H1 (cell line): ENCODE measurements around the gene PRKN. TPM values are rescaled to one million over a fixed set of nuclear protein-coding genes. Genes with fewer than 3 reads are reported as not detected.

ENCODE experiments used
- CTCF ChIA-PET: fragments of 300-600 bp; sonication (Branson Sonifier 250); formaldehyde crosslinking; loops from one replicate; lab custom pipeline; 2021; ENCODE audit not compliant: partially characterized antibody; lab: Charles Lee
- POLR2A ChIA-PET: fragments of 300-600 bp; sonication (Branson Sonifier 250); formaldehyde crosslinking; loops from one replicate; lab custom pipeline; 2021; ENCODE audit warnings: inconsistent platforms; ENCODE audit not compliant: partially characterized antibody; lab: Charles Lee
- DNase-seq, 2 experiments: peaks; one replicate each; pipeline versions ENCODE4 v3.0.0 to v3.0.0-alpha.2; 2010 to 2022; ENCODE audit warnings: low spot score in 2 of 2, low read depth in 1 of 2, mixed read lengths in 1 of 2
- FAIRE-seq: peaks from 2 replicates; lab custom pipeline; 2011; peaks lifted over from hg19 to GRCh38; lab: Jason Lieb, UNC
- H2AFZ ChIP-seq: 2 replicates; pipeline ENCODE4 v1.8.1; 2012; ENCODE audit warnings: low read length, inconsistent platforms
- H2AK5ac ChIP-seq: 2 replicates; pipeline ENCODE4 v1.6.1; 2013; ENCODE audit warnings: low read depth, low read length
- H2BK120ac ChIP-seq: replicated peaks from 2 replicates; pipeline ENCODE3; 2013; ENCODE audit warnings: low read depth, low read length, inconsistent platforms
- H2BK12ac ChIP-seq: 2 replicates; pipeline ENCODE4 v1.6.1; 2013; ENCODE audit warnings: low read depth, low read length
- H2BK15ac ChIP-seq: 2 replicates; pipeline ENCODE4 v1.6.1; 2013; ENCODE audit warnings: low read length
- H2BK20ac ChIP-seq: 2 replicates; pipeline ENCODE4 v1.6.1; 2013; ENCODE audit warnings: low read length
- H2BK5ac ChIP-seq: 2 replicates; pipeline ENCODE4 v1.6.1; 2013; ENCODE audit warnings: low read depth, low read length
- H3K14ac ChIP-seq: 2 replicates; pipeline ENCODE4 v1.6.1; 2013; ENCODE audit warnings: inconsistent platforms; ENCODE audit not compliant: insufficient read length
- H3K18ac ChIP-seq: 2 replicates; pipeline ENCODE4 v1.6.1; 2013; ENCODE audit warnings: low read length; ENCODE audit errors: extremely low read depth
- H3K23ac ChIP-seq: 2 replicates; pipeline ENCODE4 v1.6.1; 2013; ENCODE audit warnings: inconsistent platforms; ENCODE audit not compliant: insufficient read length
- H3K23me2 ChIP-seq: 2 replicates; pipeline ENCODE4 v1.6.1; 2013; ENCODE audit warnings: low read depth, low read length
- H3K27ac ChIP-seq: 2 replicates; pipeline ENCODE4 v1.6.1; 2011; ENCODE audit warnings: low read depth, low read length, inconsistent platforms
- H3K27me3 ChIP-seq, 4 experiments: replicated peaks in 1 of 4; 1 replicate in 1 of 4; 2 replicates in 3 of 4; pipeline versions ENCODE4 v1.6.1 to v1.8.1; 2011 to 2013; ENCODE audit warnings: low read length in 3 of 4, mild to moderate bottlenecking in 3 of 4, inconsistent platforms in 2 of 4, mixed read lengths in 2 of 4, moderate library complexity in 1 of 4; ENCODE audit not compliant: control insufficient read depth in 3 of 4, insufficient read depth in 3 of 4; ENCODE audit errors: extremely low read depth in 1 of 4
- H3K36me3 ChIP-seq, 4 experiments: 2 replicates each; pipeline versions ENCODE4 v1.6.1 to v1.8.1; 2011 to 2013; ENCODE audit warnings: mild to moderate bottlenecking in 4 of 4, low read length in 3 of 4, moderate library complexity in 2 of 4, control low read depth in 1 of 4, inconsistent platforms in 1 of 4; ENCODE audit not compliant: insufficient read depth in 4 of 4, control insufficient read depth in 2 of 4
- H3K4ac ChIP-seq: replicated peaks from 2 replicates; pipeline ENCODE3; 2013; ENCODE audit warnings: low read length, low read depth, mixed read lengths, inconsistent platforms; ENCODE audit not compliant: insufficient read length
- H3K4me1 ChIP-seq, 4 experiments: replicated peaks in 1 of 4; 1 replicate in 1 of 4; 2 replicates in 3 of 4; pipeline versions ENCODE4 v1.6.1 to v1.8.1; 2011 to 2013; ENCODE audit warnings: low read length in 3 of 4, inconsistent platforms in 2 of 4, mixed read lengths in 1 of 4; ENCODE audit not compliant: insufficient read depth in 4 of 4, control insufficient read depth in 3 of 4
- H3K4me2 ChIP-seq, 2 experiments: 2 replicates each; pipeline versions ENCODE4 v1.6.1 to v1.8.1; 2011 to 2013; ENCODE audit warnings: low read depth in 2 of 2, low read length in 2 of 2, control low read depth in 1 of 2, inconsistent platforms in 1 of 2, mild to moderate bottlenecking in 1 of 2; ENCODE audit not compliant: insufficient read depth in 1 of 2
- H3K4me3 ChIP-seq, 4 experiments: fragments of 200-600, 300-600 bp in 1 of 4; sonication (generic), shearing (Covaris generic), sonication (Bioruptor Twin) in 1 of 4; 2 replicates each; pipeline versions ENCODE4 v1.5.1 to v1.8.1; 2011 to 2016; ENCODE audit warnings: low read length in 4 of 4, low read depth in 3 of 4, control low read depth in 2 of 4, inconsistent platforms in 2 of 4, mild to moderate bottlenecking in 2 of 4, mixed read lengths in 1 of 4, moderate library complexity in 1 of 4; ENCODE audit not compliant: insufficient read depth in 2 of 4; ENCODE audit errors: extremely low read depth in 1 of 4
- H3K56ac ChIP-seq: replicated peaks from 2 replicates; pipeline ENCODE3; 2013; ENCODE audit warnings: low read depth, mild to moderate bottlenecking, mixed read lengths, low read length, inconsistent platforms; ENCODE audit not compliant: insufficient read length
- H3K79me1 ChIP-seq: 2 replicates; pipeline ENCODE4 v1.6.1; 2013; ENCODE audit warnings: low read depth, low read length, control low read depth
- H3K79me2 ChIP-seq, 2 experiments: 2 replicates each; pipeline versions ENCODE4 v1.6.1 to v1.8.1; 2012 to 2013; ENCODE audit warnings: low read length in 2 of 2, mild to moderate bottlenecking in 2 of 2, inconsistent platforms in 1 of 2; ENCODE audit not compliant: insufficient read depth in 2 of 2, control insufficient read depth in 1 of 2
- H3K9ac ChIP-seq, 4 experiments: replicated peaks in 1 of 4; 1 replicate in 1 of 4; 2 replicates in 3 of 4; pipeline versions ENCODE4 v1.6.1 to v1.8.1; 2011 to 2013; ENCODE audit warnings: low read depth in 3 of 4, low read length in 3 of 4, control low read depth in 2 of 4, mild to moderate bottlenecking in 2 of 4, moderate library complexity in 2 of 4, inconsistent platforms in 1 of 4; ENCODE audit errors: extremely low read depth in 1 of 4
- H3K9me3 ChIP-seq, 2 experiments: 2 replicates each; pipeline versions ENCODE4 v1.6.1 to v1.8.1; 2012 to 2013; ENCODE audit warnings: mild to moderate bottlenecking in 2 of 2, moderate library complexity in 2 of 2, control low read depth in 1 of 2, inconsistent platforms in 1 of 2, low read depth in 1 of 2, low read length in 1 of 2, mixed read lengths in 1 of 2; ENCODE audit not compliant: insufficient read depth in 2 of 2
- H4K20me1 ChIP-seq, 2 experiments: replicated peaks in 1 of 2; 2 replicates each; pipeline versions ENCODE3 to v1.8.1; 2011 to 2013; ENCODE audit warnings: inconsistent platforms in 2 of 2, low read length in 2 of 2, mild to moderate bottlenecking in 1 of 2; ENCODE audit not compliant: insufficient read depth in 2 of 2, control insufficient read depth in 1 of 2
- H4K5ac ChIP-seq: 2 replicates; pipeline ENCODE4 v1.6.1; 2013; ENCODE audit warnings: low read length, low read depth, mixed read lengths, inconsistent platforms; ENCODE audit not compliant: insufficient read length
- H4K8ac ChIP-seq: 2 replicates; pipeline ENCODE4 v1.8.0; 2013; ENCODE audit warnings: mild to moderate bottlenecking, moderate library complexity, low read length, inconsistent platforms; ENCODE audit not compliant: insufficient read depth; ENCODE audit errors: extremely low read depth
- H4K91ac ChIP-seq: replicated peaks from 2 replicates; pipeline ENCODE3; 2013; ENCODE audit warnings: low read length, mixed read lengths, inconsistent platforms; ENCODE audit not compliant: insufficient read length
- TEAD4 ChIP-seq: IDR thresholded peaks from 2 replicates; pipeline ENCODE4 v1.6.1; 2012; ENCODE audit warnings: low read depth, low read length, inconsistent platforms, mixed read lengths
- WGBS, 2 experiments: shearing (Covaris generic) in 1 of 2; methylation state at CpG; one replicate each; pipeline versions ENCODE4 v1.1.6 to v1.1.7; 2013 to 2015; ENCODE audit warnings: low lambda C conversion rate in 2 of 2, mixed read lengths in 2 of 2, inconsistent platforms in 1 of 2, low coverage in 1 of 2, missing lambda C conversion rate in 1 of 2; ENCODE audit not compliant: insufficient replicate concordance in 2 of 2, insufficient coverage in 1 of 2, insufficient read length in 1 of 2; ENCODE audit errors: extremely low coverage in 1 of 2, missing lambda C conversion rate in 1 of 2; 5-methylcytosine and 5-hydroxymethylcytosine counted together
- polyA plus RNA-seq, 7 experiments: library from polyadenylated mRNA; depleted of rRNA in 3 of 7; stranded (reverse) in 5 of 7; unstranded in 2 of 7; fragments of >200 nt in 5 of 7; fragments of 200-250 nt in 2 of 7; gene quantifications; 1 replicate in 5 of 7; 2 replicates in 1 of 7; 4 replicates in 1 of 7; pipeline versions ENCODE4 v1.2.1 to v1.2.3, GENCODE V29; 2011 to 2013; ENCODE audit warnings: missing spikeins in 2 of 7, mixed read lengths in 2 of 7
- total RNA-seq: library from RNA; stranded (reverse); fragmentation: NEBNext Ultra II Directional; extraction: Animal tissue kit (Norgen Biotek cat#: 25700); gene quantifications from 2 replicates; pipeline ENCODE4 v1.2.1, GENCODE V29; 2021

The PRKN gene
- total and polyA plus RNA-seq, 2 of the 8 experiments (the other 6 are each of a cell fraction or from before 2014, with no cell fraction given) = 0.13 to 0.29 TPM

GRCh38 chr6:161686655-161687054 is 1040.9 kb downstream of the PRKN start:
- no peak overlapping the region for H4K8ac ChIP-seq
- H3K18ac ChIP-seq = no peak overlapping the region
- whole genome bisulfite sequencing, 2 experiments = 93% methylated on average over 4 of the region's 4 CpGs; no CpG with 5 or more reads in 1 of the 2 experiments
- no peak overlapping the region for H2BK5ac ChIP-seq
- H3K36me3 ChIP-seq = no peaks in the 10 kb centered on the region
- H3K79me1 ChIP-seq = no peaks in the 10 kb centered on the region
- H3K23ac ChIP-seq = no peak overlapping the region
- no peak overlapping the region for H3K4ac ChIP-seq
- H2AK5ac ChIP-seq = no peak overlapping the region
- H3K14ac ChIP-seq = no peak overlapping the region
- no peak overlapping the region for H3K4me2 ChIP-seq
- no peak for TF ChIP-seq TEAD4
- no peak overlapping the region for H2AFZ ChIP-seq
- H3K79me2 ChIP-seq = no peaks in the 10 kb centered on the region
- H3K9me3 ChIP-seq = no peaks in the 10 kb centered on the region
- no peaks in the 10 kb centered on the region for H4K20me1 ChIP-seq
- no peak overlapping the region for H2BK20ac ChIP-seq
- no peaks in the 10 kb centered on the region for H3K27me3 ChIP-seq
- DNase-seq (no peak), FAIRE-seq (no peak)
- CTCF ChIA-PET = interaction anchor here (0.6 to 2.7 kb wide), 4 partner anchors 9 to 269 kb away, joined by 3 to 9 read pairs (median 5); no protein-coding TSS in a partner anchor
- H3K9ac ChIP-seq = no peak overlapping the region
- no peak overlapping the region for H4K91ac ChIP-seq
- H3K4me1 ChIP-seq = no peaks in the 10 kb centered on the region; a peak in 1 of 7 replicates
- H2BK12ac ChIP-seq = no peak overlapping the region
- H2BK15ac ChIP-seq = no peak overlapping the region
- H3K56ac ChIP-seq = no peak overlapping the region
- H3K4me3 ChIP-seq = no peak overlapping the region
- no peak overlapping the region for H4K5ac ChIP-seq
- POLR2A ChIA-PET = no interaction called here
- no peak overlapping the region for H3K27ac ChIP-seq
- H3K23me2 ChIP-seq = peaks cover 3% of the 10 kb centered on the region; the same call in 1 of the 2 replicates
- H2BK120ac ChIP-seq = no peak overlapping the region
